ENCODE data around the gene SPAG16. TPM values are rescaled to one million over a fixed set of nuclear protein-coding genes. Genes with fewer than 3 reads are reported as not detected.
"Not testable (repeated sequence)": the region's sequence is repeated elsewhere in the genome, so short reads cannot be mapped to it uniquely, and the experiment has no call there.

The SPAG16 gene
- total and polyA plus RNA-seq, 5 donors = 19.9 to 28.7 (median 23.2) TPM

DNA sequence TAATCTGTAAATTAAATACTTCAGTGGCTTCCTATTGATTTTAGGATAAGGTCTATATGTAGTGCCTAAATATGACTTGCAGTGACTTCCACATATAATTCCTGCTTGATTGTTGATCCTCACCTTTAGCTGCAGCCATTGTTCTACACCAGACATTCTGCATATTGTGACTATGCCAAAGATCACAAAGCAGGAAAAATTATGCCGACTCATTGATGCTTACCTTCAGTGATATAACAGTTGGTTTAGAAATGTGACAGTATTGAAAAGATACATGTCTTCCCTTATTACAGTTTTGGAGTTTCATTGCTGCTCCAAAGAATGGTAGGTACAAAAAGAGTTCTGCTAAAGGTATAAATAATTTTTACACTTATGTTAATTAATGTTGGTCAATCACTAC lies 12.3 kb upstream of the SPAG16 start:
- DNase-seq (no peak), ATAC-seq (no peak)
- no peak overlapping the region for H3K4me3 ChIP-seq (ENCODE audit: low read length)
- H3K27ac ChIP-seq (ENCODE audit: low read length) = no peak overlapping the region
- WGBS = 79% methylated on average over 1 of the region's 1 CpG
- no peaks in the 10 kb centered on the region for H3K27me3 ChIP-seq (ENCODE audit: control insufficient read depth, insufficient read depth)
- intact Hi-C loops (cut with DNase I) = no loop called here
- H3K9me3 ChIP-seq (ENCODE audit: control insufficient read depth, low read length) = no peaks in the 10 kb centered on the region
- no peaks in the 10 kb centered on the region for H3K4me1 ChIP-seq (ENCODE audit: control insufficient read depth, insufficient read depth, low read length)

DNA sequence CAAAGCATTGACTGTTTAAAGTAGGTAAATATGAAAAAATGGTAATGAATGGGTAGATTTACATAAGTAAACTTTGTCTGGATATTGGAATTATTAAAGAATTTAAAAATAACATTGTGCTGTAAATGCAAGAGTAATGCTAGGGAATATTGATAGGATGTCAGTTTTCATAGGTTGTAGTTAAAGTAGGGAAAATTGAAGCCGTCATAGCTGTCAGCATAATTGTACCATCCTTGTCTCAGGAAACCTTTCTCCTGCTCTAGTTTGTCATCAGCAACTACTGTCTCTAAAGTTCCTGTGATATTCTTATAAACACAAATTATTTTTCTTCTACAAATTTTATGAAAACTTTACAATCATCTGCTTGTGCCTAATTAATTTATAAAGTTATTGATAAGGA lies 10.1 kb upstream of the SPAG16 start:
- no peaks in the 10 kb centered on the region for H3K9me3 ChIP-seq (ENCODE audit: control insufficient read depth, low read length)
- DNase-seq (no peak), ATAC-seq (no peak)
- H3K27ac ChIP-seq (ENCODE audit: low read length) = no peak overlapping the region
- intact Hi-C loops (cut with DNase I) = no loop called here
- no peaks in the 10 kb centered on the region for H3K4me1 ChIP-seq (ENCODE audit: control insufficient read depth, insufficient read depth, low read length)
- WGBS = 89% methylated on average over 1 of the region's 1 CpG
- no peaks in the 10 kb centered on the region for H3K27me3 ChIP-seq (ENCODE audit: control insufficient read depth, insufficient read depth)
- H3K4me3 ChIP-seq (ENCODE audit: low read length) = no peak overlapping the region

GRCh38 chr2:213275265-213275664 lies 9.0 kb upstream of the SPAG16 start:
- DNase-seq (no peak), ATAC-seq (no peak)
- Histone ChIP-seq H3K27ac (ENCODE audit: low read length) (no peak overlapping the region), H3K4me1 (ENCODE audit: control insufficient read depth, insufficient read depth, low read length) (no peaks in the 10 kb centered on the region), H3K9me3 (ENCODE audit: control insufficient read depth, low read length) (no peaks in the 10 kb centered on the region), H3K27me3 (ENCODE audit: control insufficient read depth, insufficient read depth) (no peaks in the 10 kb centered on the region), H3K4me3 (ENCODE audit: low read length) (no peak overlapping the region)
- 84% methylated on average over 1 of the region's 1 CpG for WGBS
- intact Hi-C loops (cut with DNase I) = no loop called here

- H3K4me1 ChIP-seq (ENCODE audit: control insufficient read depth, insufficient read depth, low read length); ATAC-seq; intact Hi-C loops (cut with DNase I); H3K27ac ChIP-seq (ENCODE audit: low read length); H3K9me3 ChIP-seq (ENCODE audit: control insufficient read depth, low read length); DNase-seq; H3K27me3 ChIP-seq (ENCODE audit: control insufficient read depth, insufficient read depth); H3K4me3 ChIP-seq (ENCODE audit: low read length): not testable (repeated sequence)
- WGBS = 71% methylated on average over 2 of the region's 2 CpGs
Measured at GRCh38 chr2:213277134-213277533, 7.1 kb upstream of the SPAG16 start.

GRCh38 chr2:213279116-213279620 lies 5.1 kb upstream of the SPAG16 start:
- WGBS = 57% methylated on average over 1 of the region's 1 CpG
- DNase-seq (no peak), ATAC-seq (no peak)
- Histone ChIP-seq H3K4me1 (ENCODE audit: control insufficient read depth, insufficient read depth, low read length) (no peaks in the 10 kb centered on the region), H3K27me3 (ENCODE audit: control insufficient read depth, insufficient read depth) (no peaks in the 10 kb centered on the region), H3K9me3 (ENCODE audit: control insufficient read depth, low read length) (no peaks in the 10 kb centered on the region), H3K27ac (ENCODE audit: low read length) (no peak overlapping the region), H3K4me3 (ENCODE audit: low read length) (no peak overlapping the region)
- intact Hi-C loops (cut with DNase I) = no loop called here

- 47% methylated on average over 1 of the region's 1 CpG for WGBS
- H3K27ac ChIP-seq (ENCODE audit: low read length) = no peak overlapping the region
- H3K27me3 ChIP-seq (ENCODE audit: control insufficient read depth, insufficient read depth) = no peaks in the 10 kb centered on the region
- intact Hi-C loops (cut with DNase I) = no loop called here
- no peaks in the 10 kb centered on the region for H3K4me1 ChIP-seq (ENCODE audit: control insufficient read depth, insufficient read depth, low read length)
- ATAC-seq (no peak), DNase-seq (peak in 2 of 3 donors; percentile 18 to 22)
- no peaks in the 10 kb centered on the region for H3K9me3 ChIP-seq (ENCODE audit: control insufficient read depth, low read length)
- H3K4me3 ChIP-seq (ENCODE audit: low read length) = no peak overlapping the region
Measured at GRCh38 chr2:213279971-213280370, 4.3 kb upstream of the SPAG16 start.

DNA sequence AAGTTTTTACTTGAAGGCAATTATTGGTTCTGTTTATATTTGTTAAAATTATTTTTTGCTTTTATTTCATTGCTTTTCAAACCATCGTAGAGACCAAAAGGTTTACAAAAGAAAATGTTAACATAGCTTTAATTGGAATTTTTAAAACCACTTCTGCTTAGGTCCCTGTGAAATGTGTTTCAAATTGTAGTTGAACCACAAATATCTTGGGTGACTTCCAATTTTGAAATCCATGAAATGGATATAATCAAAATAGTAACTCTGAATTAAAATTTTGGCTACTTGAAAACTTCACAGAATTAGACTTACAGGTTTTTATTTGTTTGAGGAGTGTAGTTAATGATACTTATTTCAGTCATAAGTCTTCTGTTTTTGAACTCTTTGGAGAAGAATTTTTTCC lies 3.1 kb upstream of the SPAG16 start:
- Histone ChIP-seq H3K9me3 (ENCODE audit: control insufficient read depth, low read length) (no peaks in the 10 kb centered on the region), H3K27me3 (ENCODE audit: control insufficient read depth, insufficient read depth) (no peaks in the 10 kb centered on the region), H3K4me3 (ENCODE audit: low read length) (no peak overlapping the region), H3K27ac (ENCODE audit: low read length) (no peak overlapping the region), H3K4me1 (ENCODE audit: control insufficient read depth, insufficient read depth, low read length) (no peaks in the 10 kb centered on the region)
- intact Hi-C loops (cut with DNase I) = no loop called here
- 72% methylated on average over 1 of the region's 1 CpG for WGBS
- ATAC-seq (no peak), DNase-seq (no peak)

- ATAC-seq = no peak
- H3K4me1 ChIP-seq (ENCODE audit: control insufficient read depth, insufficient read depth, low read length) = no peaks in the 10 kb centered on the region
- WGBS = 91% methylated on average over 5 of the region's 5 CpGs
- intact Hi-C loops (cut with DNase I) = no loop called here
- H3K27ac ChIP-seq (ENCODE audit: low read length) = no peak overlapping the region
- no peak for DNase-seq
- H3K27me3 ChIP-seq (ENCODE audit: control insufficient read depth, insufficient read depth) = no peaks in the 10 kb centered on the region
- H3K4me3 ChIP-seq (ENCODE audit: low read length) = peak overlapping the region; percentile 61
- no peaks in the 10 kb centered on the region for H3K9me3 ChIP-seq (ENCODE audit: control insufficient read depth, low read length)
Measured at GRCh38 chr2:213285404-213285803, 1.1 kb downstream of the SPAG16 start.

GRCh38 chr2:213286161-213286560 lies 1.9 kb downstream of the SPAG16 start:
- no peaks in the 10 kb centered on the region for H3K27me3 ChIP-seq (ENCODE audit: control insufficient read depth, insufficient read depth)
- H3K4me1 ChIP-seq (ENCODE audit: control insufficient read depth, insufficient read depth, low read length) = no peaks in the 10 kb centered on the region
- ATAC-seq (no peak), DNase-seq (no peak)
- no peak overlapping the region for H3K4me3 ChIP-seq (ENCODE audit: low read length)
- no peaks in the 10 kb centered on the region for H3K9me3 ChIP-seq (ENCODE audit: control insufficient read depth, low read length)
- WGBS = 87% methylated on average over 1 of the region's 1 CpG
- intact Hi-C loops (cut with DNase I) = no loop called here
- no peak overlapping the region for H3K27ac ChIP-seq (ENCODE audit: low read length)

- no peaks in the 10 kb centered on the region for H3K4me1 ChIP-seq (ENCODE audit: control insufficient read depth, insufficient read depth, low read length)
- ATAC-seq (no peak), DNase-seq (no peak)
- H3K4me3 ChIP-seq (ENCODE audit: low read length) = no peak overlapping the region
- no peaks in the 10 kb centered on the region for H3K9me3 ChIP-seq (ENCODE audit: control insufficient read depth, low read length)
- intact Hi-C loops (cut with DNase I) = no loop called here
- H3K27me3 ChIP-seq (ENCODE audit: control insufficient read depth, insufficient read depth) = no peaks in the 10 kb centered on the region
- 65% methylated on average over 2 of the region's 2 CpGs for WGBS
- no peak overlapping the region for H3K27ac ChIP-seq (ENCODE audit: low read length)
Measured at GRCh38 chr2:213288913-213289700, 4.8 kb downstream of the SPAG16 start.

DNA sequence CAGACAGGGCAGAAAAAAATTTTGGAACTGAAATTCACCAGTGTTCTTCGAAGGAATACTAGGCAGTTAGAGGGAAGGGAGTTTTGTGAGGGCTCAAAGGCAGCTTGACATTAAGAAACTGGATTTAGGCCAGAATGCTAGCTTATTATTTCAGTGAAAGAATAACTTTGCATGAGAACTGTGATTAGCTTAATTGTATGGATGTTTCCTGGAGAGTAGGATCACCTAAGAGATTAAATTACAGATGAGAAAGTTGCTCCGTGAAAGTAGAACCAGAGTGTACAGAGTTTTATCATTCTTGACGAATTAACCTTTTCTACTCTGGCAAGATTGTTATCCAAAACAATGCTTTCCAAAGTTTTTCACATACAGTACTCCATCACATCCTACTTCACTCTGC lies 6.2 kb downstream of the SPAG16 start:
- DNase-seq (no peak), ATAC-seq (no peak)
- no peaks in the 10 kb centered on the region for H3K27me3 ChIP-seq (ENCODE audit: control insufficient read depth, insufficient read depth)
- H3K4me1 ChIP-seq (ENCODE audit: control insufficient read depth, insufficient read depth, low read length) = no peaks in the 10 kb centered on the region
- 73% methylated on average over 3 of the region's 3 CpGs for WGBS
- no peaks in the 10 kb centered on the region for H3K9me3 ChIP-seq (ENCODE audit: control insufficient read depth, low read length)
- H3K4me3 ChIP-seq (ENCODE audit: low read length) = no peak overlapping the region
- intact Hi-C loops (cut with DNase I) = no loop called here
- H3K27ac ChIP-seq (ENCODE audit: low read length) = no peak overlapping the region

DNA sequence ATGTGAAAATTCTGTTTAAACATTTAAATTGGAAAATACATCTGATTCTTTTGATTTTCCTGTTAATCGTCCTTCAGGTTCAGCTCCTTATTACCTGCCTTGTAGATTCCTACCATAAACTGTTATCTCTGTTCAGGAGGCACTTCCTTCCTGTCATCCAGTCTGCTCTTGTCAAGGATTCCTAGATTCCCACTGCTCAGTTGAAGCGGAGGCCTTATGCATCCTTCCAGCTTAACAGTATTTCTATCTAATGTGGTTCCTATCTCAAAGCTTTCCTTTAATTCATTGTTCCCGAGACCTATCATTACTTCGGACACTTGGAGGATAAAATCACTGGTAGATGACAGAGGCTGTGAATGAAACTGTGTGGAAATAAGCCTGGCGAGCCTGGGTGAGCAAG lies 12.0 kb downstream of the SPAG16 start:
- Histone ChIP-seq H3K4me3 (ENCODE audit: low read length) (no peak overlapping the region), H3K27ac (ENCODE audit: low read length) (no peak overlapping the region), H3K27me3 (ENCODE audit: control insufficient read depth, insufficient read depth) (no peaks in the 10 kb centered on the region), H3K9me3 (ENCODE audit: control insufficient read depth, low read length) (no peaks in the 10 kb centered on the region), H3K4me1 (ENCODE audit: control insufficient read depth, insufficient read depth, low read length) (no peaks in the 10 kb centered on the region)
- DNase-seq = no peak
- intact Hi-C loops (cut with DNase I) = no loop called here
- ATAC-seq = no peak
- WGBS = 83% methylated on average over 5 of the region's 5 CpGs

All from right cardiac atrium (tissue), 5 donors.